Measurements from ENCODE around the gene ACOT7.

DNA sequence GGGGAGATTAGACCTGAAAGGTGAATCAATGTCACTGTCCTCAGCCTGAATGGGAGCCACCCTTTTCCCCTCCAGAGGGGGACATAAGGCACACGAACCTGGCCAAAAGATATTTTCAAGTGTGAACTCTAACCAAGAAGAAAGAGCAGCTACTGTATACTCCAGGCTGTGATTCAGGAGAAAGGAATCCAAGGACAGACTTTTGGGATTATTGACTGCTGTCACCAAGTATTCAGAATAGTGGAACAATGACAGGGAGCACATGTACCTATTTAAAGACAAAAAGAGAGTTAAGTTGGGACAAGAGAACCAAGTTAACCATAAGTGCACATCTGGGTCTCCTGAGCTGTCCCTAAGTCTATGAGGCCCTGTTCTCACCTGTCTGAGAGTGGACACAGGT is 160.2 kb downstream of the ACOT7 start:
- TF ChIP-seq, protein P1, sequence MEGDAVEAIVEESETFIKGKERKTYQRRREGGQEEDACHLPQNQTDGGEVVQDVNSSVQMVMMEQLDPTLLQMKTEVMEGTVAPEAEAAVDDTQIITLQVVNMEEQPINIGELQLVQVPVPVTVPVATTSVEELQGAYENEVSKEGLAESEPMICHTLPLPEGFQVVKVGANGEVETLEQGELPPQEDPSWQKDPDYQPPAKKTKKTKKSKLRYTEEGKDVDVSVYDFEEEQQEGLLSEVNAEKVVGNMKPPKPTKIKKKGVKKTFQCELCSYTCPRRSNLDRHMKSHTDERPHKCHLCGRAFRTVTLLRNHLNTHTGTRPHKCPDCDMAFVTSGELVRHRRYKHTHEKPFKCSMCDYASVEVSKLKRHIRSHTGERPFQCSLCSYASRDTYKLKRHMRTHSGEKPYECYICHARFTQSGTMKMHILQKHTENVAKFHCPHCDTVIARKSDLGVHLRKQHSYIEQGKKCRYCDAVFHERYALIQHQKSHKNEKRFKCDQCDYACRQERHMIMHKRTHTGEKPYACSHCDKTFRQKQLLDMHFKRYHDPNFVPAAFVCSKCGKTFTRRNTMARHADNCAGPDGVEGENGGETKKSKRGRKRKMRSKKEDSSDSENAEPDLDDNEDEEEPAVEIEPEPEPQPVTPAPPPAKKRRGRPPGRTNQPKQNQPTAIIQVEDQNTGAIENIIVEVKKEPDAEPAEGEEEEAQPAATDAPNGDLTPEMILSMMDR (conservative IDR thresholded peaks at IDR 0.05; ENCODE audit: low read depth, low read length) = no peak
- TF ChIP-seq EZH2 (IDR thresholded peaks at IDR 0.05; ENCODE audit: low read length, unreplicated experiment) = no peak

Data from PC-3 (cell line).